GM21528 (cell line): Measurements from ENCODE around the gene WDR90.
A peak's percentile ranks its signal among the peaks of the same experiment; 100 is the strongest.

Source experiments
- ATAC-seq: cut with Tn5 transposase; IDR thresholded peaks from one replicate; pipeline ENCODE4 v1.9.1; 2021; ENCODE audit warnings: mild to moderate bottlenecking, moderate library complexity; ENCODE audit not compliant: unreplicated experiment, low FRiP score

The WDR90 gene

DNA sequence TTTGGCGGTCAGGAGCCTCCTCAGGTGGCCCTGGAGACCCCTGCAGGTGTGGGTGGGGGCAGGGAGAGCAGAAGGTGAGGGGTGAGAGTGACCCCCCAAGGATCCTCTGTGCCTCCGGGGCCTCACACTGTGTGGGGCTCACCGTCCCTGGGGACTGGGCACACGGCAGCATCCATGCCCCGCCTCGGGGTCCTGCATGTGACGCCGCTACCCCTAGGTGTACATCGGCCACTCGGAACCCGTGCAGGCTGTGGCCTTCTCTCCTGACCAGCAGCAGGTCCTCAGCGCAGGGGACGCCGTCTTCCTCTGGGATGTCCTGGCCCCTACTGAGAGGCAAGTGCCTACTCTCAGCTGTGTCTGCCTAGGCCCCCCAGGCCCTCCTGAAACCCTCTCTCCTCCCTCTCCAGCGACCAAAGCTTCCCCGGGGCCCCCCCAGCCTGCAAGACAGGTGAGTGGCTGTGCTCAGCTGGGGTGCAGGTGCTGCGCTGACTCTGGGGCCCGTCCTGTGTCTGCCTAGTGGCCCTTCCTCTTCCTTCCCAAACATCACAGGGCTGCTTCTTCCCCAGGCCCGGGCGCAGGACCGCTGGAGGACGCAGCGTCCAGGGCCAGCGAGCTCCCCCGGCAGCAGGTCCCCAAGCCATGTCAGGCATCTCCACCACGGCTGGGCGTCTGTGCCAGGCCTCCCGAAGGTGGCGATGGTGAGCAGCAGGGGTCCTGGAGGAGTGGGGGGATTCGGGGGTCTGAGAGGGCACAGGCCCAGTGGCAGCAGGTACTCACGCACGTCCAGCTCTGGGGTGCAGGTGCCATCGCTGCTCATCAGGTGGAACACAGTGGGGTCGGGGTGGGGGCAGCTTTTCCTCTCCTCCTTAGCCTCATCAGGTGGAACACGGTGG, 9.8 kb downstream of the WDR90 start:
- ATAC-seq = no peak

DNA sequence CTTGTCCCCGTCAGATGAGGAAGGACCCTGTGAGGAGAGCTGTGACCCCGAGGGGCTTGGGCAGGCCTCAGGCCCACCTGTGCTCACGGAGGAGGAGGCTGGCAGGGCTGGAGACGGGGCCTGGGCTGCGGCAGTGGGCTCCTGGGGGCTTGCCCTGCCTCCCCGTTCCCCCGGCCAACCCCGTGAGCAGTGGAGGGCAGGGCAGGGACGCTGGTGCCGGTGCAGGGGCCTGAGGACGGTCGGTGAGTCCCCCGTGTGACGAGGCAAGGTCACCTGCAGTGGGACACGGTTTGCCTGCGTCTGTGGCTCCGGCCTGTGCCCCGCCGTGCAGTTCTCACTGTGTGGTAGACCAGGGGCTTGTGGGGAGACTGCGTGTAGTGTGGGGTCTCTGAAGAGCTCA, 10.5 kb downstream of the WDR90 start:
- ATAC-seq = no peak

DNA sequence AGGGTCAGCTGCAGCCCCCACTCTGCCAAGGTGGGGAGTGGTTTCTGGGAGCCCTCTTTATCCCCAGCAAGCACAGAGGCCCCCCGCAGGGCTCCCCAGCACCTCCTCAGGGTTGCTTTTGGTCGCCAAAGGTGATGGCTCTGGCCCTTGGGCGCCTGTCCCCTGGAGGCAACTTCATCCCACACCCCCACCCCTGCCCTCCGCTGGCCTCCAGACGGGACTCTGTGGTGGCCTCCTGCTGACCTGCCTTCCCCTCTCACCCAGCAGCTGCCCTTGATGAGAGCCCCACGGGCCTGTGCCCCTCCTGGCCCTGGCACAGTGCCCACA, 10.9 kb downstream of the WDR90 start:
- no peak for ATAC-seq

DNA sequence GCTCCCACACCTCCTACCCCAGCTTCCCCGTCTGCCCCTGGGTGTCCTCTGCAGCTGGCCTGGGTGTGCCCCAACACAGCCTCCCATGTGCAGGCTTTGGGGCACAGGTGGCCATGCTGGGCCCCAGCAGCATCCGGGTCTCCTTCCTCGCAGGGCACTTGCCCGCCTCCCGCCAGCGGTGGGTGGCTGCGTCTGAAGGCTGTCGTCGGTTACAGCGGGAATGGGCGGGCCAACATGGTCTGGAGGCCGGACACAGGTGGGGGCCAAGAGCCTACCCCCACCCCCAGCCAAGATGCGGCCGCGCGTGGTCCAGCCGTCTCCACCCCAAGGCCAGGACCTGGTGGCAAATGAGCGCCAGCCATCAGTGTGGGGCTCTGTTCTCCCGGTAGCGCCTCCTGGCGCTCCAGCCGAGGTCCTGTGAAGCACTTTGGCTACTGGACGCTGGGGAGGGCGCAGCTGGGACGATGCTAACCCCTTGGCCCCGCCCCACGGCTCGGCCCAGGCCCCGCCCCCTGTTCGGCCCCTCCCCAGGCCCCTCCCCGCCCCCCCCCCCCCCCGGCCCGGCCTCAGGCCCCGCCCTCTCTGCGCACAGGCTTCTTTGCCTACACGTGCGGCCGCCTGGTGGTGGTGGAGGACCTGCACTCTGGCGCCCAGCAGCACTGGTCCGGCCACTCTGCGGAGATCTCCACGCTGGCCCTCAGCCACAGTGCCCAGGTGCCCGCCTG, 11.5 kb downstream of the WDR90 start:
- ATAC-seq = no peak

DNA sequence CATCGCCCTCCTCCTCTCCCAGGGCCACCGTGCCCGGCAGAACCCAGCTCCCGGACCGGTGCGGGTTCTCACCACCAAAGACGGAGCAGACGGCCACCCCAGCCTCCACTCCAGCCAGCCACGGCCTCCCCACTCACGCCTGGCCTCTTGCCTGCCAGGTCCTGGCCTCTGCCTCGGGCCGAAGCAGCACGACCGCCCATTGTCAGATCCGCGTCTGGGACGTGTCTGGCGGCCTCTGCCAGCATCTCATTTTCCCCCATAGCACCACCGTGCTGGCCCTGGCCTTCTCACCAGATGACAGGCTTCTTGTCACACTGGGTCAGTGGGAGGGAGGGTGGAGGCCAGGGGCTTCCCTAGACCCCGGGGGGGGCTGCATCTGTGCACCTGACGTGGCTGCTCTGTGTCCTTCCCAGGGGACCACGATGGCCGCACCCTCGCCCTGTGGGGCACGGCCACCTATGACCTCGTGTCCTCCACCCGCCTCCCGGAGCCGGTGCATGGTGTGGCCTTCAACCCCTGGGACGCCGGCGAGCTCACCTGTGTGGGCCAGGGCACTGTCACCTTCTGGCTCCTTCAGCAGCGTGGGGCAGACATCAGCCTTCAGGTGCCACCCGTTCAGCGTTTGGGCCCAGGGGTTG, 12.1 kb downstream of the WDR90 start:
- ATAC-seq = no peak

DNA sequence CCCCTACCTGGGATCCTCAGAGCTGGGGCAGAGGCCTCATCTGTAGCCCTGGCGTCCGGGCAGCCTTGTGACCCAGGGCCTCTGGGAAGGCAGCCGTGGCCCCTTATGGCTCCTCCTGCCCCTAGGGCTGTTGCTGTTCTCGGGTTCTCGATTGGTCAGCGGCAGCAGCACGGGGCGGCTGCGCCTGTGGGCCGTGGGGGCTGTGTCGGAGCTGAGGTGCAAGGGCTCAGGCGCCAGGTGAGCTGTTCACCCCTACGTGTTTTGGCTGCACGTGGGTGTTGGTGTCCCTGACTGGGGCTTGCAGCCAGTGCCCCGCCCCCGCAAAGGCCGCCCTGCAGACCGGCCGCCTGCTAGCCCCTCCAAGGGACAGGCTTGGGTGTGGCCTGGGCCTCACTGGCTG, 12.9 kb downstream of the WDR90 start:
- no peak for ATAC-seq

DNA sequence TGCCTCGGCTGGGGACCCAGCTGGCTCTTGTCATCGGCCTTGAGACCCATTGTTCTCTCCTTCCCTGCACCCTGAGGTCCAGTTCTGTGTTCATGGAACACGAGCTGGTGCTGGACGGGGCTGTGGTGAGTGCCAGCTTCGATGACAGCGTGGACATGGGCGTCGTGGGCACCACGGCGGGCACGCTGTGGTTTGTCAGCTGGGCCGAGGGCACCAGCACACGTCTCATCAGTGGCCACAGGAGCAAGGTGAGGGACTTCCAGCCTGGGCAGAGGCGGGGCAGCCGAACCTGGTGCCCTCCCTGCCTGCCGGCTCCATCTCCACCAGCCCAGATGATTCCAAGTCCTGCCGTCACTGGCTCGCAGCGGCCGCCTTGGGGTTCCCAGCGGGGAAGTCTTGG, 13.4 kb downstream of the WDR90 start:
- no peak for ATAC-seq

DNA sequence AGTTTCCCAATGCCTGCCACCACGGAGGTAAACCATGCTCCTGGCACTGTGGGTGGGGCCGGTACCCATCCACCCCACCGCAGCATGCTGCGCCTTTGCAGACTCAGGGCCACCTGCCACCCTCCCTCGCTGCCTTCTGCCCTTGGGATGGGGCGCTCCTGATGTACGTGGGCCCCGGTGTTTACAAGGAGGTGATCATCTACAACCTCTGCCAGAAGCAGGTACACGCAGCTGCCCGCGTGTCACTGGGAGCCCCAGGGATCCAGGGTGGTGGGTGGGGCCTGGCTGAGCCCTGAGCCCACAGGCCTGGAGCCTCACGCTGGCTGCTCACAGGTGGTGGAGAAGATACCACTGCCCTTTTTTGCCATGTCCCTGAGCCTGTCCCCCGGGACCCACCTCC, 17.4 kb downstream of the WDR90 start:
- ATAC-seq = no peak

DNA sequence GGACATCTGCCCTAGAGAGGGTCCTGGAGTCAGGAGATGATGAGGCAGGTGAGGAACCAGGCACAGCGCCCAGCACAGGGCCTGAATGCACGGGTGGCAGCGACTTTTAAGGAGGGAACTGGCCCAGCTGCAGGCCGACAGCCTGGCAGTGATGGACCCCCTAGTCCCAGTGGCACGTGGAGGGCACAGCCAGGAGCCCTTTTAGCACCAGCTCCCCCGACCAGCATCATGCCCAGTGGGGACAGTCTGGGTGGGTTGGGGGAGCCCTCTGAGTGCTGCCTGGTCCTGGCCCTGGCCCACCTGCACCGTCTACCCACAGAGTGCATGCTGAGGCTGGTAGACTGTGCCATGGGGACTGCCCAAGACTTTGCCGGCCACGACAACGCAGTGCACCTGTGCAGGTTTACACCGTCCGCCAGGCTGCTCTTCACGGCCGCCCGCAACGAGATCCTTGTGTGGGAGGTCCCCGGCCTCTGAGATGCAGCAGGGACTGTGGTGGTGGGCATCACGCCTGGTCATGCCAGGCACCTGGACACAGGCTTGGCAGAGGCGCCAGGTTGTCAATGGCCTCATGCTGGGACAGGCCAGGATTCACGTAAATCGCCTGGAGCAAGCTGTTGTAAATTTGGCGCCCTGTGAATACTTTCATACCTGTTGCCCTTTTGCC, 18.1 kb downstream of the WDR90 start:
- ATAC-seq = no peak

DNA sequence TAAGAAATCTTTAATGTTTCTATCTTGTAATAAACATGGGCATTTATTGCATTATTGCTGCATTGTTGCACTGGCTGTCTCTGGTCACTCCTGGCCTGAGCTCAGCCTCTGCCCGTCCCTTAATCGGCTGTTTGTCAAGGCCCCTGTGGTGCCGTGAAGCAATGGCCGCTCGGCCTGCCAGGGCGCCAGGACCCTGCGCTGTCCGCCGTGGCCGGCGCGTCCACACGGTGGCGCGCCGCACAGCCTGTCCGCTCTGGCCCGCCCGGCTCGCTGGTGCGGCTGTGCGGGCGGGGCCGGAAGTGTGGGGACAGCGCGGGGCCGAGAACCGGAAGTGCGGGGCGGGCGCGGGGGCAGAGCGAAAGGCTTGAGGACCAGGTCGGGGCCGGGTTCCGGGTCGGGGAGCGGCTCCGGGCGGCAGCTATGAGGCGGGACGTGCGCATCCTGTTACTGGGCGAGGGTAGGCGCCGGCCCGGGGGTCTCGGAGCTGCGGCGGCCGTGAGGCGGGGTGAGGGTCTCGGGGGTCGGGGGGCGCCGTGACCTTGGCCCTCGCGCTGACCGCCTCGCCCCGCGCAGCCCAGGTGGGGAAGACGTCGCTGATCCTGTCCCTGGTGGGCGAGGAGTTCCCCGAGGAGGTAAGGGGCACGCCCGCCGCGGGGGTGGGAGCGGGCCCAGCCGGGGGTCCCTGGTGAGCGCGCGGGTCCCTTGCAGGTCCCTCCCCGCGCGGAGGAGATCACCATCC, 18.8 kb downstream of the WDR90 start, which contains the start of gene RHOT2:
Gene RHOT2, plus strand, starts transcription at position 353 of the 739 bp plus-strand sequence. Its CDS starts 68 bp downstream, at position 421.
- peak; percentile 65 for ATAC-seq

DNA sequence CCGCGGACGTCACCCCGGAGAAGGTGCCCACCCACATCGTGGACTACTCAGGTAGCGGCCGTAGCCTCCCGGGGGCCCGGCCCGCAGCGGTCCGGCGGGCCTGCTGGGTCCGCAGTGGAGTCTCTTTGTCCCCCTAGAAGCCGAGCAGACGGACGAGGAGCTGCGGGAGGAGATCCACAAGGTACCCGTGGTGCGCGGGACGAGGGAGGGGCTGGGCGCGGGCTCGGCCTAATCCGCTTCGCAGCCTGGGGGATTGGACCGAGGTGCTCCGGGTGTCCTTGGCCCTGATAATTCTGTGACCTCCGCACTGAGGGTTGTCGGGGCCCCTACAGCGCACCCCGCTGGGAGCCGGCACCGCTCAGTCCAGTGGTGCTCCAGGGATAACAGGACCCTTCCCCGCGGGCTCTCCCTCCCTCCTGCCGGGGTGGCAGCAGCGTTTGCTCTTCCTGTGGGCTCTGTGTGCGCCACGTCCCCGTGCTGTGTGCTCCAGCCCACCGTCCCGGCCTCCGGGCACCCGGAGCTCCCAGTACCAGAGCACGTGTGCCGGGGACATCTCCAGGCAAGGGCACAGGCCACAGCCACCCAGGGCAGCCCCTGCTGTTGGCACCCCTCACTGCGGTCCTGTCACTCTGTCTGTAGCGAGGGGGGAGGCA, 19.5 kb downstream of the WDR90 start:
- no peak for ATAC-seq

DNA sequence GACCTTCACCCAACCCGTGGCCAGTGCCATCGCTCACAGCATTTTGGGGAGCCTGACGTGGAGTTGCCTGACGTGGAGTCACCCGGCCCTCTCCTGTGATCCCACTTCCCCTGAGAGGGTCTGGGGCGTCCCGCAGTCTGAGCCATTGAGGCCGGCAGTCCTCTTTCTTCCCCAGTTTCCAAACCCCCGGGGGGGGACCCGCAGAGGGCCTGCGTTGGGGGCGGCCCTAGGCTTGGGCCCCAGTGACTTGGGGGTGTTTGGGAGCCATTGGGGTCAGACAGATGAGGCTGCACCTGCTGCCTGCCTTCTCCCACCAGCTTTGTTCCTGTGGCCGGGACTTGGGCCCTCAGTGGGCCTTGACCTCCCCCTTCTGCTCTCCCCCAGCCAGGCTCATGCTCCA, 20.5 kb downstream of the WDR90 start:
- ATAC-seq = no peak

DNA sequence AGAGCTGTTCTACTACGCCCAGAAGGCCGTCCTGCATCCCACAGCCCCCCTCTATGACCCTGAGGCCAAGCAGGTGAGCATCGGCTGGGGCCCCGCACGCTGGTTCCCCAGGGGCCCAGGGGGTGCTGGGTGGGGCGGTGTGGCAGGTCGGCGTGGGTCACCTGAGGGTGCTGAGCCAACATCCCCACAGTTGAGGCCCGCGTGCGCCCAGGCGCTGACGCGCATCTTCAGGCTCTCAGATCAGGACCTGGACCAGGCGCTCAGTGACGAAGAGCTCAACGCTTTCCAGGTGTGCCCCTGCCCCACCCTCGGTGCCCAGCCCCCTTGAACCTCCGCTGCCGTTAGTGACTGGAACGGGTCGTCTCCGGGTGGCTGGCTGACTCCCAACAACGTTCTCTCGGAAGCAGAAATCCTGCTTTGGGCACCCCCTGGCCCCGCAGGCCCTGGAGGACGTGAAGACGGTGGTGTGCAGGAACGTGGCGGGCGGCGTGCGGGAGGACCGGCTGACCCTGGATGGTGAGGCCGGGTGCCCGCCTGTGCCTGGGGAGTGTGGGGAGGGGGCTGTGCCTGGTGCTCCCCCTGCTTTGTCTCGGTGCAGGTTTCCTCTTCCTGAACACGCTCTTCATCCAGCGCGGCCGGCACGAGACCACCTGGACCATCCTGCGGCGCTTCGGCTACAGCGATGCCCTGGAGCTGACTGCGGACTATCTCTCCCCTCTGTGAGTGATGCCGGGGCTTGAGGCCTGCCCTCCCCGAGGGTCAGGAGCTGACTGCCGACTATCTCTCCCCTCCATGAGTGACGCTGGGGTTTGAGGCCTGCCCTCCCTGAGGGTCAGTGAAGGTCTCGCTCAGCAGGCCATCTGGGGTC, 21.6 kb downstream of the WDR90 start:
- no peak for ATAC-seq

DNA sequence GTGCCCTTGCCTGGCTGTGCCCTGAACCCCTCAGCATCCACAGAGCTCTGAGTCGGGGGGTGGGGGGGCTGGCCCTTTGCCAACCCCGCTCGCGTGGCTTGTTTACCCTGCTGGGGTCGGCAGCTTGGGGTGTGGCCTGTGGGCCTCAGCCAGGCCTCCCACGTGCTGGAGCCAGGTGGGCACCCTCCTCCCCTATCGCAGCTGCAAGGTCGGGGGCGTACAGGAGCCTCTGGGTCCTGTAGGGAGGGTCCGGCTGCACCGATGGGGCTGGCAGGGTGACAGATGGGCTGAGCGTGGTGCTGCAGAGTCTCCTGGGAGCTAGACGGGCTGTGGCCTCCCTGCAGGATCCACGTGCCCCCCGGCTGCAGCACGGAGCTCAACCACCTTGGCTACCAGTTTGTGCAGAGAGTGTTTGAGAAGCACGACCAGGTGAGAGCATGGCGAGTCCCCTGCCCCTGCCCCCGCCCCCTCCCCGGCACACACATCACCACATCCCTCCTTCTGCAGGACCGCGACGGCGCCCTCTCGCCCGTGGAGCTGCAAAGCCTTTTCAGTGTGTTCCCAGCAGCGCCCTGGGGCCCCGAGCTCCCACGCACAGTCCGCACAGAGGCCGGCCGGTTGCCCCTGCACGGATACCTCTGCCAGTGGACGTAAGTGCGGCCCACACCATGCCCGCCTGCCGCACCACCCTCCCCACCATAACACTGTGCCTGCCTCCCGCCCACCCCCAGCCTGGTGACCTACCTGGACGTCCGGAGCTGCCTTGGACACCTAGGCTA, 22.4 kb downstream of the WDR90 start:
- ATAC-seq = no peak

DNA sequence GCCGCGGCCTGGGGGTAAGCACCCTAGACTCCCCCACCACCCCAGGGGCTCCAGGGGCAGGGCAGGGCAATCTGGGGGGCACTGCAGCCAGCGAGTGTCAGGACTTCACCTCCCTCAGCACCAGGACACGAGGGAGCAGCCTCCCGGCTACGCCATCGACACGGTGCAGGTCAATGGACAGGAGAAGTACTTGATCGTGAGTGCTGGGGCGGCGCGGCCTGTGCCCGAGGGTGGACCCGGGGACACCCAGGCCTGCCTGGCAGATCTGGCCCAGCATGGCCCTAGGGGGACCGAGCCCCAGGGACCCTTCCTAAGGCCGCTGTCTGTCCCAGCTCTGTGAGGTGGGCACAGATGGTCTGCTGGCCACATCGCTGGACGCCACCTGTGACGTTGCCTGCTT, 23.2 kb downstream of the WDR90 start:
- ATAC-seq = no peak

DNA sequence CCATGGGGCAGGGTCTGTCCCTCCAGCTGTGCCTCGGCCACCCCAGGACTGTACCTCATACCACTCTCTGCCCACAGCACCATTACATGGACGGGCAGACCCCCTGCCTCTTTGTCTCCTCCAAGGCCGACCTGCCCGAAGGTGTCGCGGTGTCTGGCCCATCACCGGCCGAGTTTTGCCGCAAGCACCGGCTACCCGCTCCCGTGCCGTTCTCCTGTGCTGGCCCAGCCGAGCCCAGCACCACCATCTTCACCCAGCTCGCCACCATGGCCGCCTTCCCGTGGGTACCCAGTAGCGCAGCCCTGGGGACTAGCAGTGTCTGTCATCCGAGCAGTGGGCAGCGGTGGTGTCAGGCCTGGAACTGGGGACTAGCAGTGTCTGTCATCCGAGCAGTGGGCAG, 23.7 kb downstream of the WDR90 start:
- ATAC-seq = no peak

DNA sequence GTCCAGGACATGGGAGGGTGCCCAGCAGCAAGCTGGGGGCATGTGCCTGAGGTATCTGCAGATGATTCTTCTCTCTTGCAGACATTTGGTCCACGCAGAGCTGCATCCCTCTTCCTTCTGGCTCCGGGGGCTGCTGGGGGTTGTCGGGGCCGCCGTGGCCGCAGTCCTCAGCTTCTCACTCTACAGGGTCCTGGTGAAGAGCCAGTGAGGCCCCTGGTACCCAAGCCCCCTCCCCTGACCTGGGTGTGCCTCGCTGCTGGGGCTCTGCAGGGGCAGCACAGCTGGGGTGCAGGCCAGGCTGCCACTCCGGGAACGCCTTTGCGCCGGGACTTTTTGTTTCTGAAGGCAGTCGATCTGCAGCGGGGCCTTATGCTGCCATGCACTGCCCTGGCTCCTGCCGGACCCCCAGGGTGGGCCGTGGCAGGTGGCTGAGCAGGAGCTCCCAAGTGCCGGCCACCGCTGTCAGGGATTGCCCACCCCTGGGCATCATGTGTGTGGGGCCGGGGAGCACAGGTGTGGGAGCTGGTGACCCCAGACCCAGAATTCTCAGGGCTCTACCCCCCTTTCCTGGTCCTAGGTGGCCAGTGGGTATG, 24.3 kb downstream of the WDR90 start:
- no peak for ATAC-seq
